ENCODE results near the gene SLC6A15. TPM values are rescaled to one million over a fixed set of nuclear protein-coding genes. Genes with fewer than 3 reads are reported as not detected.

The SLC6A15 gene
- total and polyA plus RNA-seq, 2 of the 8 experiments (the other 6 are each of a cell fraction or from before 2014, with no cell fraction given), result 3.1 to 42.0 TPM

GRCh38 chr12:84891106-84891838, 21.3 kb downstream of the SLC6A15 start:
- H4K5ac ChIP-seq (ENCODE audit: insufficient read length, low read depth, low read length), result no peak overlapping the region
- TF ChIP-seq KDM1A (IDR thresholded peaks at IDR 0.05; ENCODE audit: borderline replicate concordance, low read length) (no peak), RAD21 (IDR thresholded peaks at IDR 0.05 in 1 of 2, conservative IDR thresholded peaks at IDR 0.05 in 1 of 2; ENCODE audit: low read depth in 2 of 2, low read length in 2 of 2) (no peak), GABPA (IDR thresholded peaks at IDR 0.05; ENCODE audit: borderline replicate concordance, insufficient read depth, low read length) (no peak), TAF1 (IDR thresholded peaks at IDR 0.05; ENCODE audit: low read depth, low read length) (no peak), YY1 (IDR thresholded peaks at IDR 0.05; ENCODE audit: low read depth, low read length) (no peak), CHD1 (IDR thresholded peaks at IDR 0.05; ENCODE audit: low read depth, low read length) (no peak), SP1 (IDR thresholded peaks at IDR 0.05; ENCODE audit: low read depth, low read length) (no peak), SIX5 (IDR thresholded peaks at IDR 0.05; ENCODE audit: low read depth, low read length) (no peak), GTF2F1 (IDR thresholded peaks at IDR 0.05; ENCODE audit: borderline replicate concordance, low read depth, low read length) (no peak), CEBPB (IDR thresholded peaks at IDR 0.05; ENCODE audit: low read depth, low read length) (no peak), NRF1 (IDR thresholded peaks at IDR 0.05; ENCODE audit: low read depth, low read length) (no peak), TBP (IDR thresholded peaks at IDR 0.05; ENCODE audit: low read depth, low read length) (no peak), JUND (IDR thresholded peaks at IDR 0.05; ENCODE audit: low read length) (no peak), CREB1 (IDR thresholded peaks at IDR 0.05) (no peak)
- DNase-seq (ENCODE audit: low read depth in 1 of 2, low spot score in 2 of 2), result no peak
- no peaks in the 10 kb centered on the region for H3K27me3 ChIP-seq (replicated peaks in 1 of 4; ENCODE audit: control insufficient read depth in 3 of 4, extremely low read depth in 1 of 4, insufficient read depth in 3 of 4, low read length in 3 of 4)
- H4K8ac ChIP-seq (ENCODE audit: extremely low read depth, insufficient read depth, low read length), result no peak overlapping the region
- no peaks in the 10 kb centered on the region for H3K23me2 ChIP-seq (ENCODE audit: low read depth, low read length)
- no peak overlapping the region for H2AFZ ChIP-seq (ENCODE audit: low read length)
- no peak overlapping the region for H3K18ac ChIP-seq (ENCODE audit: extremely low read depth, low read length)
- H3K4me3 ChIP-seq (ENCODE audit: extremely low read depth in 1 of 4, insufficient read depth in 2 of 4, low read depth in 3 of 4, low read length in 4 of 4), result no peak overlapping the region
- H3K4me1 ChIP-seq (replicated peaks in 1 of 4; ENCODE audit: control insufficient read depth in 3 of 4, insufficient read depth in 4 of 4, low read length in 3 of 4), result no peaks in the 10 kb centered on the region
- no peak overlapping the region for H3K23ac ChIP-seq (ENCODE audit: insufficient read length)
- H4K20me1 ChIP-seq (replicated peaks in 1 of 2; ENCODE audit: control insufficient read depth in 1 of 2, insufficient read depth in 2 of 2, low read length in 2 of 2), result peaks cover 0 to 2% of the 10 kb centered on the region in 2 experiments
- no peak overlapping the region for H2AK5ac ChIP-seq (ENCODE audit: low read depth, low read length)
- H3K27ac ChIP-seq (ENCODE audit: low read depth, low read length), result no peak overlapping the region
- H3K56ac ChIP-seq (replicated peaks; ENCODE audit: insufficient read length, low read depth, low read length), result no peak overlapping the region
- H2BK5ac ChIP-seq (ENCODE audit: low read depth, low read length), result no peak overlapping the region
- H2BK120ac ChIP-seq (replicated peaks; ENCODE audit: low read depth, low read length), result no peak overlapping the region
- no peak overlapping the region for H4K91ac ChIP-seq (replicated peaks; ENCODE audit: insufficient read length, low read length)
- H3K14ac ChIP-seq (ENCODE audit: insufficient read length), result no peak overlapping the region
- no peak overlapping the region for H3K9ac ChIP-seq (replicated peaks in 1 of 4; ENCODE audit: extremely low read depth in 1 of 4, low read depth in 3 of 4, low read length in 3 of 4)
- H3K79me2 ChIP-seq (ENCODE audit: control insufficient read depth in 1 of 2, insufficient read depth in 2 of 2, low read length in 2 of 2), result peaks cover 0 to 2% of the 10 kb centered on the region in 2 experiments; a peak in 2 of 4 replicates
- no peaks in the 10 kb centered on the region for H3K79me1 ChIP-seq (ENCODE audit: low read depth, low read length)
- WGBS, 2 experiments (ENCODE audit: extremely low coverage in 1 of 2, insufficient coverage in 1 of 2, insufficient read length in 1 of 2, insufficient replicate concordance in 2 of 2, low coverage in 1 of 2, low lambda C conversion rate in 2 of 2, missing lambda C conversion rate in 1 of 2), result 86% methylated on average over 5 of the region's 5 CpGs; no CpG with 5 or more reads in 1 of the 2 experiments
- H2BK20ac ChIP-seq (ENCODE audit: low read length), result no peak overlapping the region
- no peak overlapping the region for H2BK12ac ChIP-seq (ENCODE audit: low read depth, low read length)
- FAIRE-seq, result no peak
- no peak overlapping the region for H2BK15ac ChIP-seq (ENCODE audit: low read length)
- H3K4me2 ChIP-seq (ENCODE audit: insufficient read depth in 1 of 2, low read depth in 2 of 2, low read length in 2 of 2), result no peak overlapping the region
- ChIA-PET POLR2A (ENCODE audit: partially characterized antibody) (interaction anchor here (0.6 kb wide), 1 partner anchor 145 kb away, joined by 3 read pairs; the partner anchor contains the start of gene TSPAN19), CTCF (ENCODE audit: partially characterized antibody) (interaction anchor here (0.7 to 1.4 kb wide), 5 partner anchors 14 to 166 kb away, joined by 3 to 4 read pairs (median 3); no protein-coding TSS in a partner anchor)
- H3K36me3 ChIP-seq (ENCODE audit: control insufficient read depth in 2 of 4, insufficient read depth in 4 of 4, low read length in 3 of 4), result no peaks in the 10 kb centered on the region
- H3K4ac ChIP-seq (replicated peaks; ENCODE audit: insufficient read length, low read depth, low read length), result no peak overlapping the region
- H3K9me3 ChIP-seq (ENCODE audit: insufficient read depth in 2 of 2, low read depth in 1 of 2, low read length in 1 of 2), result no peaks in the 10 kb centered on the region
